LNCAP (cell line): ENCODE results near the gene GID8.

Experiments
- CTCF ChIP-seq: fragments of 450-650 bp; IDR thresholded peaks from 2 replicates; pipeline ENCODE4 v1.5.1; 2017; ENCODE audit warnings: mild to moderate bottlenecking

GID8 gene

GRCh38 chr20:62961310-62961783, 23.4 kb downstream of the GID8 start:
- TF ChIP-seq CTCF, result no peak

GRCh38 chr20:62961799-62962198, 23.9 kb downstream of the GID8 start:
- TF ChIP-seq CTCF, result no peak

GRCh38 chr20:62962221-62962879, 24.4 kb downstream of the GID8 start:
- no peak for TF ChIP-seq CTCF

- TF ChIP-seq CTCF, result no peak
Observed at GRCh38 chr20:62962891-62963613, 25.1 kb downstream of the GID8 start.

- TF ChIP-seq CTCF, result no peak
Observed at GRCh38 chr20:62963614-62964397, 25.9 kb downstream of the GID8 start.

GRCh38 chr20:62964700-62965099, 26.8 kb downstream of the GID8 start:
- TF ChIP-seq CTCF, result no peak

GRCh38 chr20:62965363-62965771, 27.4 kb downstream of the GID8 start:
- no peak for TF ChIP-seq CTCF
